OCI-LY7 (cell line): ENCODE measurements around the gene NAPG.

Source experiments
- EZH2phosphoT487 ChIP-seq: fragments of 200-600 bp; sonication (generic); IDR thresholded peaks from 2 replicates; pipeline ENCODE4 v1.6.1; 2018; ENCODE audit warnings: low read depth, borderline replicate concordance, mild to moderate bottlenecking, mixed run types, antibody characterized with exemption, low read length, moderate library complexity, mixed read lengths
- TF ChIP-seq, protein P1 (sequence below): fragments of 200-600 bp; sonication (generic); conservative IDR thresholded peaks from 2 replicates; pipeline ENCODE4 v1.5.1; 2014; ENCODE audit warnings: mild to moderate bottlenecking, antibody characterized with exemption, low read length, moderate library complexity, mixed read lengths

DNA sequence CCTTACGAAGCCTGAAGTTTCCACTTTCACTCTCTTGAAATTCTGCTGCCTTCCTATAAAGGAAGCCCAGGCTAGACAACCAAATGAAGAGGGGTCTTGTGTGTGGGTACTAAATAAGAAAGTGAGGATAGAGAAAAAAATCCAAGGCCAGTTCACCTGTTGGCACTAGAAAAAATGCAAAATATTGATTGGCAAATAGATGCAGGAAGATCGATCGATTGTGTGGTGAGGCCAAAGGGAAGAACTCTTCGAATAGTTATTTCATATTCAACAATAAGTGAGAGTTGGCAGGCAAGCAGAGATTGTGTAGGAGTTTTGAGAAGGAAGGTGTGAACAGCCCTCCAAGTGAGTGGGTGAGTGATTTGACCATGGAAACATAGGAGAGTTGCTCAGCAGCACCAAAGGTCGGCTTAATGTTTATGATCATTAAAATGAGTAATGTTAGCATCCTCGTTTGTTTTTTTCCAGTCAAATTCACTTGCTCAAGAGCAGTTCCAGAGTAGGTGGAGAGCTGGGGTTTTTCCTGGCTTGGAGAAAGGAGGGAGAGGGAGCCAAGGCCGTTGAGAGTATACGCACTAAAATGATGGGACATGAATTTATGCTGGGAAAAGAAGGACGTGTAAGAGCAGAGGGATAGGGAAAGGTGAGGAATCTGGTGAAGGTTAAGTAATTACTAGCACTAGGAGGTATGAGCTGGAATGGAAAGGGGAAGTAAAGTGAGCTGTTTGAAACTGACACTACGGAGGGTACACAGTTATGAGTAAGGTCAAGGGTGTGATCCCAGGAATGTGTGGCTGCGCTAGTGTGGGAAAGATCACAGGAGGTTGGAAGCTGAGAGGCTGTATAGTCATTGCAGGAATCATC is 1.1 kb upstream of the NAPG start:
- TF ChIP-seq, protein P1, sequence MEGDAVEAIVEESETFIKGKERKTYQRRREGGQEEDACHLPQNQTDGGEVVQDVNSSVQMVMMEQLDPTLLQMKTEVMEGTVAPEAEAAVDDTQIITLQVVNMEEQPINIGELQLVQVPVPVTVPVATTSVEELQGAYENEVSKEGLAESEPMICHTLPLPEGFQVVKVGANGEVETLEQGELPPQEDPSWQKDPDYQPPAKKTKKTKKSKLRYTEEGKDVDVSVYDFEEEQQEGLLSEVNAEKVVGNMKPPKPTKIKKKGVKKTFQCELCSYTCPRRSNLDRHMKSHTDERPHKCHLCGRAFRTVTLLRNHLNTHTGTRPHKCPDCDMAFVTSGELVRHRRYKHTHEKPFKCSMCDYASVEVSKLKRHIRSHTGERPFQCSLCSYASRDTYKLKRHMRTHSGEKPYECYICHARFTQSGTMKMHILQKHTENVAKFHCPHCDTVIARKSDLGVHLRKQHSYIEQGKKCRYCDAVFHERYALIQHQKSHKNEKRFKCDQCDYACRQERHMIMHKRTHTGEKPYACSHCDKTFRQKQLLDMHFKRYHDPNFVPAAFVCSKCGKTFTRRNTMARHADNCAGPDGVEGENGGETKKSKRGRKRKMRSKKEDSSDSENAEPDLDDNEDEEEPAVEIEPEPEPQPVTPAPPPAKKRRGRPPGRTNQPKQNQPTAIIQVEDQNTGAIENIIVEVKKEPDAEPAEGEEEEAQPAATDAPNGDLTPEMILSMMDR, result no peak
- no peak for TF ChIP-seq EZH2phosphoT487
